HCT116 (cell line): ENCODE data around the gene UVRAG. TPM values are rescaled to one million over a fixed set of nuclear protein-coding genes. Genes with fewer than 3 reads are reported as not detected.

Source experiments
- ATAC-seq: fragments of 200-7000 bp; cut with Tn5 transposase; 2 replicates; pipeline ENCODE4 v1.9.1; 2020; ENCODE audit warnings: mild to moderate bottlenecking, moderate library complexity
- BruUV-seq: library from RNA; stranded (reverse); fragments of 400-500 nt; replicated peaks from 2 replicates; lab custom pipeline; 2021; lab: Mats Ljungman, UMichigan
- CTCF ChIA-PET: fragments of 300-600 bp; sonication (Branson Sonifier 250); formaldehyde crosslinking; loops from one replicate; lab custom pipeline; 2021; ENCODE audit warnings: antibody characterized with exemption; lab: Charles Lee
- POLR2A ChIA-PET: fragments of 300-600, 350-600 bp; sonication (Branson Sonifier 250); formaldehyde crosslinking; loops from one replicate; lab custom pipeline; 2021; ENCODE audit warnings: antibody characterized with exemption; lab: Charles Lee
- RAD21 ChIA-PET, 2 experiments: fragments of 300-600 bp; sonication (Branson Sonifier 250); formaldehyde crosslinking; loops; one replicate each; lab custom pipeline; 2023; ENCODE audit warnings: low total read pairs in 2 of 2; ENCODE audit not compliant: uncharacterized antibody in 2 of 2, unreplicated experiment in 2 of 2, low non-redundant PET in 1 of 2; lab: Charles Lee
- DNase-seq: peaks from one replicate; pipeline ENCODE4 v3.0.0-alpha.2; 2010; ENCODE audit warnings: low read depth, low spot score
- H2AFZ ChIP-seq: fragments of 200-600 bp; shearing (Covaris generic), sonication (generic); 2 replicates; pipeline ENCODE4 v1.6.1; 2017; ENCODE audit warnings: low read depth, mixed run types, mixed read lengths, antibody characterized with exemption, low read length; ENCODE audit not compliant: poor library complexity, severe bottlenecking
- H3K27ac ChIP-seq: 2 replicates; pipeline ENCODE4 v1.5.1; 2012; ENCODE audit warnings: low read depth, low read length
- H3K27me3 ChIP-seq: fragments of 200-600 bp; sonication (generic); 2 replicates; pipeline ENCODE4 v1.6.1; 2016; ENCODE audit warnings: mixed run types, low read length, mixed read lengths; ENCODE audit not compliant: insufficient read depth
- H3K36me3 ChIP-seq, 2 experiments: fragments of 200-500 bp in 1 of 2; fragments of 200-600 bp in 1 of 2; sonication (Bioruptor generic) in 1 of 2; sonication (generic) in 1 of 2; 2 replicates each; pipeline versions ENCODE4 v1.5.1 to v1.6.1; 2014 to 2016; ENCODE audit warnings: low read length in 2 of 2, inconsistent platforms in 1 of 2, mixed read lengths in 1 of 2, mixed run types in 1 of 2; ENCODE audit not compliant: insufficient read depth in 2 of 2, control insufficient read depth in 1 of 2
- H3K4me1 ChIP-seq, 2 experiments: fragments of 200-600 bp in 1 of 2; sonication (generic) in 1 of 2; 2 replicates each; pipeline versions ENCODE4 v1.5.1 to v1.6.1; 2012 to 2017; ENCODE audit warnings: low read length in 2 of 2, inconsistent platforms in 1 of 2, mild to moderate bottlenecking in 1 of 2, mixed read lengths in 1 of 2, mixed run types in 1 of 2, moderate library complexity in 1 of 2; ENCODE audit not compliant: insufficient read depth in 2 of 2, control insufficient read depth in 1 of 2
- H3K4me2 ChIP-seq: fragments of 200-600 bp; sonication (generic); 2 replicates; pipeline ENCODE4 v1.6.1; 2017; ENCODE audit warnings: mixed run types, low read length, mixed read lengths
- H3K4me3 ChIP-seq, 2 experiments: fragments of 200-600 bp in 1 of 2; sonication (generic) in 1 of 2; replicated peaks in 1 of 2; 2 replicates each; pipeline ENCODE4 v1.5.1; 2011 to 2016; ENCODE audit warnings: low read length in 2 of 2, control low read depth in 1 of 2, low read depth in 1 of 2, mild to moderate bottlenecking in 1 of 2, mixed read lengths in 1 of 2, mixed run types in 1 of 2
- H3K79me2 ChIP-seq: fragments of 200-600 bp; sonication (generic); 2 replicates; pipeline ENCODE4 v1.6.1; 2017; ENCODE audit warnings: mild to moderate bottlenecking, mixed run types, low read length, moderate library complexity, mixed read lengths; ENCODE audit not compliant: insufficient read depth
- H3K9ac ChIP-seq: fragments of 200-600 bp; sonication (generic); 2 replicates; pipeline ENCODE4 v1.6.1; 2016; ENCODE audit warnings: low read length, mixed read lengths
- H3K9me2 ChIP-seq: fragments of 200-600 bp; sonication (generic), shearing (Covaris generic); 2 replicates; pipeline ENCODE4 v1.6.1; 2017; ENCODE audit warnings: mixed run types, mild to moderate bottlenecking, moderate library complexity; ENCODE audit not compliant: insufficient read depth
- H3K9me3 ChIP-seq, 2 experiments: fragments of 200-500 bp in 1 of 2; fragments of 200-600 bp in 1 of 2; sonication (Bioruptor generic) in 1 of 2; sonication (generic) in 1 of 2; 2 replicates each; pipeline ENCODE4 v1.6.1; 2014 to 2017; ENCODE audit warnings: low read length in 2 of 2, mixed read lengths in 2 of 2, inconsistent platforms in 1 of 2, low read depth in 1 of 2, mild to moderate bottlenecking in 1 of 2, mixed run types in 1 of 2, moderate library complexity in 1 of 2; ENCODE audit not compliant: control insufficient read depth in 1 of 2, insufficient read depth in 1 of 2
- H4K20me1 ChIP-seq: fragments of 200-600 bp; sonication (generic), shearing (Covaris generic); 2 replicates; pipeline ENCODE4 v1.6.1; 2017; ENCODE audit warnings: mixed run types, mild to moderate bottlenecking, moderate library complexity; ENCODE audit not compliant: insufficient read depth
- ATF3 ChIP-seq: IDR thresholded peaks from 2 replicates; pipeline ENCODE4 v1.6.1; 2012
- CEBPB ChIP-seq: IDR thresholded peaks from 2 replicates; pipeline ENCODE4 v1.6.1; 2012; ENCODE audit warnings: low read depth
- EZH2phosphoT487 ChIP-seq: fragments of 200-600 bp; IDR thresholded peaks from 2 replicates; pipeline ENCODE4 v1.6.1; 2018; ENCODE audit warnings: antibody characterized with exemption, borderline replicate concordance
- MAX ChIP-seq: IDR thresholded peaks from 2 replicates; pipeline ENCODE4 v1.6.1; 2012
- POLR2AphosphoS5 ChIP-seq: IDR thresholded peaks from 2 replicates; pipeline ENCODE4 v1.6.1; 2011; ENCODE audit warnings: mild to moderate bottlenecking, low read depth, low read length, moderate library complexity
- RAD21 ChIP-seq: IDR thresholded peaks from 2 replicates; pipeline ENCODE4 v1.6.1; 2012; ENCODE audit warnings: low read depth, mild to moderate bottlenecking
- SIN3A ChIP-seq: IDR thresholded peaks from 2 replicates; pipeline ENCODE4 v1.6.1; 2012; ENCODE audit warnings: low read depth
- SP1 ChIP-seq: IDR thresholded peaks from 2 replicates; pipeline ENCODE4 v1.6.1; 2012; ENCODE audit warnings: low read depth
- intact Hi-C: fragments of 100-400 bp; cut with micrococcal nuclease; formaldehyde crosslinking; loops from 2 replicates; pipeline ENCODE4 v1.10.0; 2022
- total RNA-seq: library from RNA; stranded (reverse); gene quantifications from one replicate; pipeline ENCODE4 v1.2.1, GENCODE V29; 2021; ENCODE audit not compliant: unreplicated experiment
- TF ChIP-seq, protein P1 (sequence below): IDR thresholded peaks from 2 replicates; pipeline ENCODE4 v1.6.1; 2012; ENCODE audit warnings: low read depth
- TF ChIP-seq, protein P2 (sequence below), 3 experiments: fragments of 200-600 bp in 1 of 3; sonication (generic) in 1 of 3; IDR thresholded peaks in 2 of 3; conservative IDR thresholded peaks in 1 of 3; 2 replicates each; pipeline ENCODE4 v1.5.1; 2012 to 2017; ENCODE audit warnings: low read depth in 2 of 3, low read length in 2 of 3, antibody characterized with exemption in 1 of 3, borderline replicate concordance in 1 of 3, control low read depth in 1 of 3, mild to moderate bottlenecking in 1 of 3, mixed read lengths in 1 of 3, mixed run types in 1 of 3, moderate library complexity in 1 of 3; ENCODE audit not compliant: insufficient read depth in 1 of 3

UVRAG gene
- total RNA-seq, 1 experiment from 2014 or later = 12.3 TPM

GRCh38 chr11:75797792-75798191 lies 17.2 kb upstream of the UVRAG start:
- Histone ChIP-seq H3K4me3 (no peak overlapping the region), H3K9me2 (no peaks in the 10 kb centered on the region), H3K79me2 (no peaks in the 10 kb centered on the region), H3K36me3 (no peaks in the 10 kb centered on the region), H3K27me3 (no peaks in the 10 kb centered on the region), H4K20me1 (no peaks in the 10 kb centered on the region), H2AFZ (no peak overlapping the region), H3K9ac (no peak overlapping the region), H3K9me3 (no peaks in the 10 kb centered on the region), H3K4me2 (no peak overlapping the region), H3K4me1 (no peaks in the 10 kb centered on the region), H3K27ac (no peak overlapping the region)
- TF ChIP-seq POLR2AphosphoS5 (no peak), MAX (no peak), EZH2phosphoT487 (no peak), ATF3 (no peak), SP1 (no peak), SIN3A (no peak), RAD21 (no peak), CEBPB (no peak)
- TF ChIP-seq, protein P1, sequence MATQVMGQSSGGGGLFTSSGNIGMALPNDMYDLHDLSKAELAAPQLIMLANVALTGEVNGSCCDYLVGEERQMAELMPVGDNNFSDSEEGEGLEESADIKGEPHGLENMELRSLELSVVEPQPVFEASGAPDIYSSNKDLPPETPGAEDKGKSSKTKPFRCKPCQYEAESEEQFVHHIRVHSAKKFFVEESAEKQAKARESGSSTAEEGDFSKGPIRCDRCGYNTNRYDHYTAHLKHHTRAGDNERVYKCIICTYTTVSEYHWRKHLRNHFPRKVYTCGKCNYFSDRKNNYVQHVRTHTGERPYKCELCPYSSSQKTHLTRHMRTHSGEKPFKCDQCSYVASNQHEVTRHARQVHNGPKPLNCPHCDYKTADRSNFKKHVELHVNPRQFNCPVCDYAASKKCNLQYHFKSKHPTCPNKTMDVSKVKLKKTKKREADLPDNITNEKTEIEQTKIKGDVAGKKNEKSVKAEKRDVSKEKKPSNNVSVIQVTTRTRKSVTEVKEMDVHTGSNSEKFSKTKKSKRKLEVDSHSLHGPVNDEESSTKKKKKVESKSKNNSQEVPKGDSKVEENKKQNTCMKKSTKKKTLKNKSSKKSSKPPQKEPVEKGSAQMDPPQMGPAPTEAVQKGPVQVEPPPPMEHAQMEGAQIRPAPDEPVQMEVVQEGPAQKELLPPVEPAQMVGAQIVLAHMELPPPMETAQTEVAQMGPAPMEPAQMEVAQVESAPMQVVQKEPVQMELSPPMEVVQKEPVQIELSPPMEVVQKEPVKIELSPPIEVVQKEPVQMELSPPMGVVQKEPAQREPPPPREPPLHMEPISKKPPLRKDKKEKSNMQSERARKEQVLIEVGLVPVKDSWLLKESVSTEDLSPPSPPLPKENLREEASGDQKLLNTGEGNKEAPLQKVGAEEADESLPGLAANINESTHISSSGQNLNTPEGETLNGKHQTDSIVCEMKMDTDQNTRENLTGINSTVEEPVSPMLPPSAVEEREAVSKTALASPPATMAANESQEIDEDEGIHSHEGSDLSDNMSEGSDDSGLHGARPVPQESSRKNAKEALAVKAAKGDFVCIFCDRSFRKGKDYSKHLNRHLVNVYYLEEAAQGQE = no peak
- TF ChIP-seq, protein P2, sequence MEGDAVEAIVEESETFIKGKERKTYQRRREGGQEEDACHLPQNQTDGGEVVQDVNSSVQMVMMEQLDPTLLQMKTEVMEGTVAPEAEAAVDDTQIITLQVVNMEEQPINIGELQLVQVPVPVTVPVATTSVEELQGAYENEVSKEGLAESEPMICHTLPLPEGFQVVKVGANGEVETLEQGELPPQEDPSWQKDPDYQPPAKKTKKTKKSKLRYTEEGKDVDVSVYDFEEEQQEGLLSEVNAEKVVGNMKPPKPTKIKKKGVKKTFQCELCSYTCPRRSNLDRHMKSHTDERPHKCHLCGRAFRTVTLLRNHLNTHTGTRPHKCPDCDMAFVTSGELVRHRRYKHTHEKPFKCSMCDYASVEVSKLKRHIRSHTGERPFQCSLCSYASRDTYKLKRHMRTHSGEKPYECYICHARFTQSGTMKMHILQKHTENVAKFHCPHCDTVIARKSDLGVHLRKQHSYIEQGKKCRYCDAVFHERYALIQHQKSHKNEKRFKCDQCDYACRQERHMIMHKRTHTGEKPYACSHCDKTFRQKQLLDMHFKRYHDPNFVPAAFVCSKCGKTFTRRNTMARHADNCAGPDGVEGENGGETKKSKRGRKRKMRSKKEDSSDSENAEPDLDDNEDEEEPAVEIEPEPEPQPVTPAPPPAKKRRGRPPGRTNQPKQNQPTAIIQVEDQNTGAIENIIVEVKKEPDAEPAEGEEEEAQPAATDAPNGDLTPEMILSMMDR (IDR thresholded peaks at IDR 0.05 in 2 of 3, conservative IDR thresholded peaks at IDR 0.05 in 1 of 3; ENCODE audit: borderline replicate concordance in 1 of 3, insufficient read depth in 1 of 3, low read depth in 2 of 3, low read length in 2 of 3) = no peak
- ChIA-PET CTCF (no interaction called here), RAD21 (no interaction called here), POLR2A (no interaction called here)
- no peak for ATAC-seq
- BruUV-seq = no TSS peak
- no peak for DNase-seq
- intact Hi-C loops = no loop called here
